DMS79 (cell line): ENCODE results near the gene PARD3B.

Source experiments
- DNase-seq: peaks from one replicate; lab custom pipeline; 2025; lab: John Stamatoyannopoulos, UW

PARD3B gene

GRCh38 chr2:204950695-204951346 is 405.5 kb downstream of the PARD3B start:
- no peak for DNase-seq

GRCh38 chr2:204958371-204958770 is 413.1 kb downstream of the PARD3B start:
- DNase-seq: no peak

GRCh38 chr2:204964414-204964813 is 419.1 kb downstream of the PARD3B start:
- no peak for DNase-seq

- no peak for DNase-seq
Observed at GRCh38 chr2:204966245-204966644, 421.0 kb downstream of the PARD3B start.

GRCh38 chr2:204967199-204967960 is 422.1 kb downstream of the PARD3B start:
- no peak for DNase-seq

- no peak for DNase-seq
Observed at GRCh38 chr2:204971206-204971907, 426.1 kb downstream of the PARD3B start.

- DNase-seq: no peak
Observed at GRCh38 chr2:204972161-204972560, 426.9 kb downstream of the PARD3B start.

- DNase-seq: no peak
Observed at GRCh38 chr2:204972606-204973336, 427.5 kb downstream of the PARD3B start.

GRCh38 chr2:204973616-204974015 is 428.3 kb downstream of the PARD3B start:
- DNase-seq: no peak

GRCh38 chr2:204974487-204974886 is 429.2 kb downstream of the PARD3B start:
- DNase-seq: no peak

GRCh38 chr2:204977914-204978313 is 432.6 kb downstream of the PARD3B start:
- DNase-seq: no peak

GRCh38 chr2:204982303-204982702 is 437.0 kb downstream of the PARD3B start:
- no peak for DNase-seq

GRCh38 chr2:204984518-204984917 is 439.2 kb downstream of the PARD3B start:
- DNase-seq: no peak

GRCh38 chr2:204986641-204987040 is 441.4 kb downstream of the PARD3B start:
- DNase-seq: no peak

GRCh38 chr2:204988836-204989235 is 443.6 kb downstream of the PARD3B start:
- DNase-seq: no peak

- DNase-seq: no peak
Observed at GRCh38 chr2:204989877-204990276, 444.6 kb downstream of the PARD3B start.

- no peak for DNase-seq
Observed at GRCh38 chr2:205001300-205001966, 456.2 kb downstream of the PARD3B start.

GRCh38 chr2:205002390-205002789 is 457.1 kb downstream of the PARD3B start:
- no peak for DNase-seq

- no peak for DNase-seq
Observed at GRCh38 chr2:205003288-205003687, 458.0 kb downstream of the PARD3B start.

GRCh38 chr2:205010196-205010595 is 464.9 kb downstream of the PARD3B start:
- no peak for DNase-seq

- DNase-seq: no peak
Observed at GRCh38 chr2:205011031-205011430, 465.8 kb downstream of the PARD3B start.

GRCh38 chr2:205012961-205013360 is 467.7 kb downstream of the PARD3B start:
- no peak for DNase-seq
